Activated B cell treated with CpG ODN at 0.5 μM for 24 hours (primary cell): Measurements from ENCODE around the gene CCNG2. TPM values are rescaled to one million over a fixed set of nuclear protein-coding genes. Genes with fewer than 3 reads are reported as not detected.

Source experiments
- ATAC-seq: fragments of 200-7000 bp; cut with Tn5 transposase; one replicate; pipeline ENCODE4 v1.10.0; 2021; ENCODE audit warnings: low read depth, mild to moderate bottlenecking, moderate library complexity
- CTCF ChIA-PET: fragments of 350-600 bp; sonication (Branson Sonifier 250); formaldehyde crosslinking; loops from one replicate; lab custom pipeline; 2021; ENCODE audit warnings: antibody characterized with exemption; lab: Charles Lee
- POLR2A ChIA-PET: fragments of 350-600 bp; sonication (Branson Sonifier 250); formaldehyde crosslinking; loops from one replicate; lab custom pipeline; 2021; ENCODE audit warnings: antibody characterized with exemption; lab: Charles Lee
- DNase-seq: peaks from one replicate; pipeline ENCODE4 v3.0.0; 2022
- H3K27ac Mint-ChIP-seq: one replicate; pipeline ENCODE4 v1.8.0; 2020; ENCODE audit warnings: mixed read lengths
- H3K27me3 Mint-ChIP-seq: one replicate; pipeline ENCODE4 v1.8.0; 2021; ENCODE audit warnings: mixed read lengths
- H3K36me3 Mint-ChIP-seq: one replicate; pipeline ENCODE4 v1.8.0; 2021; ENCODE audit warnings: low read depth, mixed read lengths
- H3K4me1 Mint-ChIP-seq: one replicate; pipeline ENCODE4 v1.8.0; 2021; ENCODE audit warnings: mixed read lengths
- H3K4me3 Mint-ChIP-seq: one replicate; pipeline ENCODE4 v1.8.0; 2020; ENCODE audit warnings: mild to moderate bottlenecking, mixed read lengths
- H3K9me3 Mint-ChIP-seq: one replicate; pipeline ENCODE4 v1.8.0; 2020; ENCODE audit warnings: mixed read lengths
- CTCF ChIP-seq: fragments of 200-600 bp; IDR thresholded peaks from one replicate; pipeline ENCODE4 v1.8.0; 2022; ENCODE audit warnings: antibody characterized with exemption, mild to moderate bottlenecking
- intact Hi-C: fragments of 100-400 bp; cut with micrococcal nuclease; formaldehyde crosslinking; loops from one replicate; pipeline ENCODE4 v1.15.1; 2024
- total RNA-seq: library from RNA; stranded (reverse); gene quantifications from 2 replicates; pipeline ENCODE4 v1.2.3, GENCODE V29; 2022

The CCNG2 gene
- total RNA-seq, 1 donor from 2014 or later = 34.6 TPM

- POLR2A ChIA-PET = interaction anchor here (1.1 to 1.9 kb wide), 2 partner anchors 14 to 16 kb away, joined by 3 to 13 read pairs; no protein-coding TSS in a partner anchor
- intact Hi-C loops = no loop called here
- Mint-ChIP-seq H3K27me3 (no peaks in the 10 kb centered on the region), H3K4me1 (no peaks in the 10 kb centered on the region), H3K9me3 (no peaks in the 10 kb centered on the region), H3K36me3 (no peaks in the 10 kb centered on the region), H3K27ac (no peak overlapping the region), H3K4me3 (no peak overlapping the region)
- DNase-seq (no peak), ATAC-seq (no peak)
- CTCF ChIA-PET = interaction anchor here (0.9 to 1.5 kb wide), 2 partner anchors 24 to 84 kb away, joined by 3 to 6 read pairs; no protein-coding TSS in a partner anchor
- no peak for TF ChIP-seq CTCF
These were observed 22.5 kb downstream of the CCNG2 start for GRCh38 chr4:77179519-77179918.

DNA sequence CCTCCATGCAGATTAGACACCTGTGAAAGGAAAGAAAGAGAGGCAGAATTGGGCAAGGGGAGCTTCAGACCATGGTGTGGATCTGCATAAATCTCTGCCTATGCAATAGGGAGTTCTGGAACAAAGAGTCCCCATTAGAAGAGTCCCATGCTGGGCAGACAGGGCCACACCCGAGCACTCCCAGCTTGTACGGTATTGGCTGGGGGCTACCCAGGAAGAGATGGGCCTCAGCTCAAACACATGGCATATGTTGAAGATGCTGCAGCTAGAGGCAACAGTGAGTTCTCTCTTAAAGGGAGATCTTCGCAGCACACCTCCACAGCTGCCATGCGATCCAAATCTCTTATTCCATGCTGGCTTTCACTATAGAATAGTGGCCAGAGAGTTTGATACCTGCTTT lies 24.7 kb downstream of the CCNG2 start:
- ChIA-PET POLR2A (no interaction called here), CTCF (no interaction called here)
- no peak overlapping the region for H3K4me3 Mint-ChIP-seq
- no peaks in the 10 kb centered on the region for H3K27me3 Mint-ChIP-seq
- TF ChIP-seq CTCF = no peak
- ATAC-seq (no peak), DNase-seq (no peak)
- intact Hi-C loops = no loop called here
- no peaks in the 10 kb centered on the region for H3K36me3 Mint-ChIP-seq
- H3K27ac Mint-ChIP-seq = no peak overlapping the region
- H3K9me3 Mint-ChIP-seq = no peaks in the 10 kb centered on the region
- no peaks in the 10 kb centered on the region for H3K4me1 Mint-ChIP-seq

DNA sequence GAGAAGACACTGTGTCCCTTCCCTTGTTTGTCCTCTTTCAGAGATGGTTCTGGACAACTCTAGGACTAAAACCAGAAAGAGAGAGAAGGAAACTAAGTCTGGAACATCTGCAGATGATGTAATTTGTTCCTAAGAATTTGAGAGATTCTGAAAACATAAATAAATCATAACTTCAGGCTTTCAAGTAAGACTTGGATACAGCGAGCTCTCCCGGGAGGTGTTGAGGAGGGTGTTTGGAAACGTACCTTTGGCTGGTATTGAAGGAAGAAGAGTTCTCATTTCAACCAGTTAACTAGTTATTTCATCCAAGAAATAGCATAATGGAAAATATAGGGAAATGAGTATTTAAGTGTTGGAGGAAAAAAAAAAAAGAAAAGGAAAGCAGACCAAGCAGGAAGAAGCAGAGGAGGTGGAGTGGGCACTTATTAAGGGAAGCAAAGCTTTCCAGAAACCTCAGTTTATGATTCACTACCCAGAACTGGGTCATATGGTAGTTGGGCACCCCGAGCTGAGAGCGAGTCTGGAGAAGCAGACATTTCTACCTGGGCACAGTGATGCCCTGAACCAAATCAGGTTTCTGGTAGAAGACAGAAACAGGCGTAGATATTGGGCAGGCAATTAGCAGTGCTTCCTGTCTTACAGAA lies 26.9 kb downstream of the CCNG2 start:
- DNase-seq (no peak), ATAC-seq (no peak)
- Mint-ChIP-seq H3K9me3 (no peaks in the 10 kb centered on the region), H3K4me1 (peaks cover 5% of the 10 kb centered on the region), H3K27ac (no peak overlapping the region), H3K27me3 (no peaks in the 10 kb centered on the region), H3K4me3 (no peak overlapping the region), H3K36me3 (no peaks in the 10 kb centered on the region)
- intact Hi-C loops = no loop called here
- CTCF ChIA-PET = interaction anchor here (1.1 kb wide), 1 partner anchor 10 kb away, joined by 3 read pairs; no protein-coding TSS in a partner anchor
- POLR2A ChIA-PET = interaction anchor here (1.9 kb wide), 1 partner anchor 10 kb away, joined by 4 read pairs; no protein-coding TSS in a partner anchor
- no peak for TF ChIP-seq CTCF

- Mint-ChIP-seq H3K27ac (no peak overlapping the region), H3K36me3 (no peaks in the 10 kb centered on the region), H3K9me3 (no peaks in the 10 kb centered on the region), H3K4me3 (no peak overlapping the region), H3K4me1 (peaks cover 5% of the 10 kb centered on the region), H3K27me3 (no peaks in the 10 kb centered on the region)
- TF ChIP-seq CTCF = no peak
- ChIA-PET POLR2A (interaction anchor here (1.9 kb wide), 1 partner anchor 9 kb away, joined by 4 read pairs; no protein-coding TSS in a partner anchor), CTCF (interaction anchor here (1.1 kb wide), 1 partner anchor 18 kb away, joined by 4 read pairs; no protein-coding TSS in a partner anchor)
- DNase-seq (no peak), ATAC-seq (no peak)
- intact Hi-C loops = no loop called here
These were observed 28.0 kb downstream of the CCNG2 start for GRCh38 chr4:77184974-77185373.

DNA sequence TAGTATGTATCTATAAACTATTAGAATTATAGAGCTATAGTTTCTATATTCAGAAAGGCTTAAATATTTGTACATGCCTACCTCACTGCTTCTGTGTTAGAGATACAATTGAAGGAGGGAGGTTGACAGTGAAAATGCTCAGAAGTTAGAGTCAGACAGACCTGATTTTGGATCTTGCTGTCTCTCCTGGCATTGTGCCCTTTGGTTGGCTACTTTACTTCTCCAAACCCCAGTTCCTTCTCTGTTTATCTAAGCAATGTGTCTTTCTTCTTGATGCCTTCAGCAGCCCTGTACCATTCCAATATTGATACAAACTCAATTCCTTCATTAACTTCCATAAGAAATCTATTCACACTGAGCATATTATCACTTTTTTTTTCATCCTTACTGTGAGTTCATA lies 28.7 kb downstream of the CCNG2 start:
- ChIA-PET POLR2A (interaction anchor here (1.9 kb wide), 1 partner anchor 8 kb away, joined by 4 read pairs; no protein-coding TSS in a partner anchor), CTCF (interaction anchor here (0.9 to 1.1 kb wide), 2 partner anchors 18 to 89 kb away, joined by 3 to 4 read pairs; no protein-coding TSS in a partner anchor)
- no peaks in the 10 kb centered on the region for H3K9me3 Mint-ChIP-seq
- H3K4me1 Mint-ChIP-seq = peaks cover 5% of the 10 kb centered on the region
- ATAC-seq (no peak), DNase-seq (no peak)
- no peak overlapping the region for H3K27ac Mint-ChIP-seq
- no peak for TF ChIP-seq CTCF
- no peaks in the 10 kb centered on the region for H3K36me3 Mint-ChIP-seq
- intact Hi-C loops = no loop called here
- no peaks in the 10 kb centered on the region for H3K27me3 Mint-ChIP-seq
- no peak overlapping the region for H3K4me3 Mint-ChIP-seq
